HG03469 (cell line): ENCODE results near the gene NWD2.
A peak's percentile ranks its signal among the peaks of the same experiment; 100 is the strongest.
"Not testable (repeated sequence)": the region's sequence is repeated elsewhere in the genome, so short reads cannot be mapped to it uniquely, and the experiment has no call there.

Experiments
- ATAC-seq: cut with Tn5 transposase; IDR thresholded peaks from one replicate; pipeline ENCODE4 v1.9.1; 2021; ENCODE audit warnings: mild to moderate bottlenecking, moderate library complexity, moderate number of reproducible peaks; ENCODE audit not compliant: unreplicated experiment

The NWD2 gene

GRCh38 chr4:37392521-37393255 is 148.1 kb downstream of the NWD2 start:
- no peak for ATAC-seq

GRCh38 chr4:37393321-37393720 is 148.8 kb downstream of the NWD2 start:
- ATAC-seq, result no peak

GRCh38 chr4:37393889-37394288 is 149.3 kb downstream of the NWD2 start:
- no peak for ATAC-seq

- no peak for ATAC-seq
Measured at GRCh38 chr4:37397505-37397904, 153.0 kb downstream of the NWD2 start.

GRCh38 chr4:37400241-37400881 is 155.8 kb downstream of the NWD2 start:
- peak; percentile 77 for ATAC-seq

- not testable (repeated sequence) for ATAC-seq
Measured at GRCh38 chr4:37407938-37408826, 163.6 kb downstream of the NWD2 start.

- not testable (repeated sequence) for ATAC-seq
Measured at GRCh38 chr4:37413612-37414011, 169.1 kb downstream of the NWD2 start.

GRCh38 chr4:37415845-37416369 is 171.4 kb downstream of the NWD2 start:
- ATAC-seq, result no peak

GRCh38 chr4:37421614-37422013 is 177.1 kb downstream of the NWD2 start:
- no peak for ATAC-seq

GRCh38 chr4:37422102-37422501 is 177.6 kb downstream of the NWD2 start:
- ATAC-seq, result no peak

- ATAC-seq, result no peak
Measured at GRCh38 chr4:37422638-37423037, 178.1 kb downstream of the NWD2 start.

GRCh38 chr4:37423310-37423709 is 178.8 kb downstream of the NWD2 start:
- ATAC-seq, result no peak

- ATAC-seq, result no peak
Measured at GRCh38 chr4:37424753-37425152, 180.2 kb downstream of the NWD2 start.

GRCh38 chr4:37425857-37426256 is 181.3 kb downstream of the NWD2 start:
- ATAC-seq, result no peak

- no peak for ATAC-seq
Measured at GRCh38 chr4:37427193-37427592, 182.7 kb downstream of the NWD2 start.

- no peak for ATAC-seq
Measured at GRCh38 chr4:37429906-37430305, 185.4 kb downstream of the NWD2 start.

GRCh38 chr4:37430718-37431416 is 186.3 kb downstream of the NWD2 start:
- ATAC-seq, result no peak

- no peak for ATAC-seq
Measured at GRCh38 chr4:37431417-37431743, 186.8 kb downstream of the NWD2 start.

- no peak for ATAC-seq
Measured at GRCh38 chr4:37434469-37434868, 189.9 kb downstream of the NWD2 start.

GRCh38 chr4:37436546-37436945 is 192.0 kb downstream of the NWD2 start:
- ATAC-seq, result no peak

- ATAC-seq, result no peak
Measured at GRCh38 chr4:37437163-37437562, 192.6 kb downstream of the NWD2 start.
